GM20000 (cell line): ENCODE measurements around the gene TIFAB.

Experiments used
- DNase-seq: peaks from one replicate; pipeline ENCODE4 v3.0.0; 2012; ENCODE audit warnings: low spot score
- TF ChIP-seq, protein P1 (sequence below): IDR thresholded peaks from 2 replicates; pipeline ENCODE4 v1.5.1; 2012; ENCODE audit warnings: mild to moderate bottlenecking, control low read depth; ENCODE audit errors: extremely low read depth, missing control alignments

TIFAB gene

DNA sequence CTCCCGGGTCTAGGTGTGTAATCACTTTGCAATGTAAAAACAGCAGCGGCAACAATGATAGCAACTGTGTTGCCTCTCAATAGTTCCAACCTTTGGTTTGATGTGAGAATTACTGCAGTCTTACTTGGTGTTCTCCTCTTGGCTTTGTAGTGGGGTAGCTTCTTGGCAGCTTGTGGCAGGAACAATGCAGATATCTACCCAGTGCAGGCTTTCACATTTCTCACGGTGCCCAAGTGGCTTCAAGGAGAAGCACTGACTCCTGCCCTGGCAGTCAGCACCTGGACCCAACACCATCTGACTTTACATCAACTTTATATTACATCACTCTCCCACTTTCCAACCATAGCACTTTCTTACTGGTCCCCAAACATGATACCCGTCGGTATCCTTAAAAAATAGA is 28.4 kb upstream of the TIFAB start:
- TF ChIP-seq, protein P1, sequence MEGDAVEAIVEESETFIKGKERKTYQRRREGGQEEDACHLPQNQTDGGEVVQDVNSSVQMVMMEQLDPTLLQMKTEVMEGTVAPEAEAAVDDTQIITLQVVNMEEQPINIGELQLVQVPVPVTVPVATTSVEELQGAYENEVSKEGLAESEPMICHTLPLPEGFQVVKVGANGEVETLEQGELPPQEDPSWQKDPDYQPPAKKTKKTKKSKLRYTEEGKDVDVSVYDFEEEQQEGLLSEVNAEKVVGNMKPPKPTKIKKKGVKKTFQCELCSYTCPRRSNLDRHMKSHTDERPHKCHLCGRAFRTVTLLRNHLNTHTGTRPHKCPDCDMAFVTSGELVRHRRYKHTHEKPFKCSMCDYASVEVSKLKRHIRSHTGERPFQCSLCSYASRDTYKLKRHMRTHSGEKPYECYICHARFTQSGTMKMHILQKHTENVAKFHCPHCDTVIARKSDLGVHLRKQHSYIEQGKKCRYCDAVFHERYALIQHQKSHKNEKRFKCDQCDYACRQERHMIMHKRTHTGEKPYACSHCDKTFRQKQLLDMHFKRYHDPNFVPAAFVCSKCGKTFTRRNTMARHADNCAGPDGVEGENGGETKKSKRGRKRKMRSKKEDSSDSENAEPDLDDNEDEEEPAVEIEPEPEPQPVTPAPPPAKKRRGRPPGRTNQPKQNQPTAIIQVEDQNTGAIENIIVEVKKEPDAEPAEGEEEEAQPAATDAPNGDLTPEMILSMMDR: no peak
- no peak for DNase-seq

DNA sequence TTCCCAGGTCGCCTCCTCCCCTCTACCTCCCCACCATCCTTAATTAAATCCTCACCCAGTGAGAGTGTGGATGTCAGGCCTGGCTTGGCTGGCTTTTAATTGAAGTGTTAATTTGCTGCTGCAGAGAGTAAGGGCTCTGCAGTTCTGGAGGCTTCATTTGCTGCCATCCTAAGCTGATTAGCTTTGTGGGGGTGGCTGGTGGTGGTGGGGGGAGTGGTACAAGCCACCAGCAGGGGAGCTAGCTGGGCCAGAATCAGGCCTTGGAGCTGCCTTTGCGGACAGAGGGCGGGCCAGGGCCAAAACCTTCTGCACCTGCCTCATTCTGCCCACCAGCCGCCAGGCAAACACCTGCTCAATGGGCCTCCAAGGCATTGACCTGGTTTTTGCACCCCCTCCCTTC is 26.8 kb upstream of the TIFAB start:
- TF ChIP-seq, protein P1: no peak
- DNase-seq: no peak

DNA sequence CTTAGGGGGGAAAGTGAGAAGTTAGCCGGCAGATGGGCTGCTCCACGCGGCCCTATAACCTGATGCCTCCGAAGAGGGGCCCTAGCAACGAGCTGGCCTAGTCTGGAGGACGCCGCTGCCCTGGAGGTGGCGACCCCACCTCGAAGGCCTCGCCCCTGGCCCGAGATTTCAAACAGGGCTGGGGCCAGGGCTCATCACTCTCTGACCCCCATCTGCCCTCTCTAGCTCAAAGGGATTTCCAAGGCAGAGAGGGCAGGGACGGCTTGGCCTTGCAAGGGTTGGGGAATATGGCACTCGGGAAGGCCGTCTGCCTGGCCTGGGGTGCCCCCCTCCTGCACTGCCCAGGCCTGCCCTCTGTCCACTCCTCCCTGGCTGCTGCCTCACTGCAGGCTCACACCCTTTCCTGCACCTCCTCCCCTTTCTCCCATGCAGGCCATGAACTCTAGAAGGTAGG is 25.5 kb upstream of the TIFAB start:
- DNase-seq: no peak
- TF ChIP-seq, protein P1: no peak

DNA sequence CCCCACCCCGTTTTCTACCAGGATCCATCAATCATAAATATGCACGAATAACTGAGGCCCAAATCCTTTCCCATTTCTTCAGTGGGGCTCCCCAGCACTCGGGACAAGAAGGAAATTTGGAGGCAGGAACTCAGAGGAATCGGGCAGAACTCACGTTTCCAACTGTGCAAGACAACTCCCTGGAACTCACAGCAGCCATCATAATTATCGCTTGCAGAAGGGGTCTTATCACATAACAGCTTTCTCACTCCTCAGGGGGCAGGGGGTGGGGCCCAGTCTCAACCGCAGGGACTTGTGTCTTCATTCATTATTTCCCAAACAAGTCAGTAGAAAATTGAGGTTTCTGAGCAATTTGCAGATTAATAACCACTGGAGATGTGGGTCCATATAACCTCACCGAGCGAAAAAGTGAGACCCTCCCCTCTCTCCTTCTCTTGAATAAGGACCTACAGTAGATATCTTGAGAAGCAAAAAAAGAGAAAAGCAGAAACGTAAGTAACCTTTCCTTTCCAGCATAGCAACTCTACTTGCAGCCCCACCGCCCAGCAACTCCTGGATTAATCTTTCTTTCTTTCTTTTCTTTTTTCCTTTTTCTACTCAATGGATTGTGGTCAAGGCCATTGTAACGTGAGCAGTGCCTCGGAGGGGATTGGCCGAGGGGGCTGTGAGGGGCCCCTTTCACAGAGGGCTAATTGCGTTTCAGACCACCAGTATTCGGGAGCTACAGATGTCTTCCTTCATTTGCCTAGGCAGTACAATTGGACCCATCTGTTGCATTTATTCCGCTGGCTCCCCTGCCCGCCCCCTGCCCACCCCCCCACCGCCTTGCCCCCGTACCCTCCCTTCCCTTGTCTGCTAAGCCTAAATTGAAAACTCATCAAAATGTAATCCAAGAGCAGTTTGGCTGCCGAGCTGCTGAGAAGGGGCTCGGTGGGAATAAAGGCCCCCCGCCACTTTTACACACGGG is 24.7 kb upstream of the TIFAB start:
- DNase-seq: no peak
- TF ChIP-seq, protein P1: no peak

DNA sequence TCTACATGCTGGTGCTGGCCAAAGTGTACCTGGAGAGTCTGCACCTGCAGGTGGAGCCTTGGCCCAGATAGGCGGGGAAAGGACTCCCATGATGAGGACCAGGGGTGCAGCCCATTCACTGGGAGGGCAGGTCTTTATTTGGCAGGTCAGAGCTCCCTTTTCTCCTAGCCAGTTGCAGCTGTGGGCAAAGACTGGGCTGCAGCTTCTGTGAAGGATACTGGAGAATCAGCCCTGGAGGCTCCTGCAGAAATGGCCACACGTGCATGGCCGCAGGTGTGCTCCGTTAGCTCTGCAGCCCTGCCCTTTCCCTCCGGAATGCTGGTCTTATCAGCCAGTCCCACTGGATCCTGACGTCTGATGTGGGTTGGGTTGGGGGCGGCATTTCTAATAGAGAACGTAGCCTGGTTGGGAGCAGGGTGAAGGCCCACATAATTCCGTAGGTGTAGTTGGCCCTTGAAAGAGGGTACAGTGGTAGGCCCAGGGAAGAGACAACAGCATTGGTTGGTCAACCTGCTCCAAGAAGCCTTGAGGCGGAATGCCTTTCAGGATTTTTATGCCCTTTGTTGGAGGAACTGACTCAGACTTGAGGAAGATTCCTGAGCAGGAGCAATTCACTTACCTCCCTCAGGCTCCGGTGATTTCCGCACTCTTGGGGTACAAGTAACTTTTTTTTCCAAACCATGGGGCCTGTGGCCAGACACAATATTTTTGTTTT is 22.0 kb upstream of the TIFAB start:
- DNase-seq: no peak
- TF ChIP-seq, protein P1: no peak

DNA sequence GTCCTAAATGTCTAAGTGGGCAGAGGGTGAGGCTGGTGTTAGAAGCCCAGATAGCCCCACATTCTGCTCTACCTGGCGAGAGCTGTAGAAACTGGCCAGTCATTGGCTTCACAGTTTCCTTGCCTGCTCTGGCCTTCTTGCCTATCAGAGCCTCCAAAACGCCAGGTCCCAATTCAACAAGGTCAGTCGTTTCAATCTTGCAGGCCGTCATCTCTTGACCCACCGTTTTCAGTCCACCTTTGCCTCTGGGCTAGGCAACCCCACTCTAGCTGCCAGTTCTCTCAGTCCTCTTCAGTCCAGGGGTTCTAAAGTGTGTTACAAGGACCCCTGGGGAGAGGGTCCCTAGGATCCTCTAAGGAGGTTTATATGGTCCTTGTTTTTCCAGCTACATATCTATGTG is 20.0 kb upstream of the TIFAB start:
- TF ChIP-seq, protein P1: no peak
- DNase-seq: no peak

DNA sequence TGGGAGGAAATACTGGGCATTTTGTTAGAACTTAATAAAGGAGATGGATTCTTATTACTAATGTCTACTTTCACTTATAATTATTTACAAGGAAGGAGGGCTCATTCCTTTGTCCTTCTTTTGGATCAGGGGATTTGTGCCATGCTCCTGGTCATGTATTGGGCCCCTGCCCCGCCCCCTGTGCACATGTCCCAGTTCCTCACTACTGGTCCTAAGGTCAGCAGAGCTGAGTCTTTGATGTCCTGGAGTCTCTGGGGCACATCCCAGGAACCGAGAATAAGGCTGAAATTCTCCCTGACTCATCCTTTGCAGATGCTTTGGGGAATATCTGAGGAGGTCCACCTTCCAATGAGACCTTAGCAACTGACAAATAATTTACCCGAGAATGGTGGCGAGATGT is 19.6 kb upstream of the TIFAB start:
- TF ChIP-seq, protein P1: no peak
- DNase-seq: no peak
